Erythroblast (primary cell): ENCODE data around the gene KCNH1.

Source experiments
- GATA1 ChIP-seq: IDR thresholded peaks from 2 replicates; pipeline ENCODE4 v1.6.1; 2011; ENCODE audit warnings: low read depth, mild to moderate bottlenecking, control low read depth, low read length, moderate library complexity
- POLR2A ChIP-seq: IDR thresholded peaks from 2 replicates; pipeline ENCODE4 v1.6.1; 2011; ENCODE audit warnings: mild to moderate bottlenecking, low read length

DNA sequence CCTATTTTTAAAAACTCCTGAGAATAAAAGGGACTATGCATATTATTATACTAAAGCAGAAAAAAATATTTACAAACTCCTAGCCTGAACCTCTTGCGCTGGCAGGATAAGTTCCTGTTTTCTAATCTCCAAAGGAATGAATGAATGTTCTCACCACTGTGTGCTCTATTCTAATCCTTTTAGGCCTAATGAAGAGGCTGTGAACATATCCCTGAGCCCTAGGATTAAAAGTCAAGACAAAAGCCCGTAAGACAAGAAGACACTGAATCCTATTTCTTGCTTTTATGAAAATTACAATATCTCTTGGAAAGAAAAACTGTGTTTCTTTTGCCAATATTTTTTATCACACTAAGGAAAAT is 487.7 kb downstream of the KCNH1 start:
- no peak for TF ChIP-seq POLR2A
- no peak for TF ChIP-seq GATA1
